AG09319 (cell line): ENCODE measurements around the gene TTC23.

ENCODE experiments used
- DNase-seq: peaks from one replicate; pipeline ENCODE4 v3.0.0-alpha.2; 2010; ENCODE audit warnings: low read depth; ENCODE audit errors: extremely low read depth
- TF ChIP-seq, protein P1 (sequence below): IDR thresholded peaks from 2 replicates; pipeline ENCODE4 v1.5.1; 2011; ENCODE audit warnings: low read depth, mild to moderate bottlenecking, inconsistent platforms, low read length, moderate library complexity

TTC23 gene

DNA sequence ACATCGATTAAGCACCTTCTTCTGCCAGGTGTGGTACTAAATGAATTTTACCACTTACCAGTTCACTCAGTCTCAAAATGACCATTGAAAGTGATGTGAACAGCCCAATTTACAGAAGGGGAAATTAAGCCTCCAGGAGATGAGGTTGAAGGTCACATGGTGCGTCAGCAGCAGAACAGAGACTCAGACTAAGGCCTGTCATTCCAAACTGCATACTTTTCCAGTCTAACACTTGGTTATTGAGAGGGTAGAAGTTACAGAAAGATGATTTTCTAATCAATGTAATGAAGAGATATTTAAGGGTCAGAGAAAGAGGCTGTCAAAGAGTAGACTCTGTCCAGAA, 68.4 kb downstream of the TTC23 start:
- TF ChIP-seq, protein P1, sequence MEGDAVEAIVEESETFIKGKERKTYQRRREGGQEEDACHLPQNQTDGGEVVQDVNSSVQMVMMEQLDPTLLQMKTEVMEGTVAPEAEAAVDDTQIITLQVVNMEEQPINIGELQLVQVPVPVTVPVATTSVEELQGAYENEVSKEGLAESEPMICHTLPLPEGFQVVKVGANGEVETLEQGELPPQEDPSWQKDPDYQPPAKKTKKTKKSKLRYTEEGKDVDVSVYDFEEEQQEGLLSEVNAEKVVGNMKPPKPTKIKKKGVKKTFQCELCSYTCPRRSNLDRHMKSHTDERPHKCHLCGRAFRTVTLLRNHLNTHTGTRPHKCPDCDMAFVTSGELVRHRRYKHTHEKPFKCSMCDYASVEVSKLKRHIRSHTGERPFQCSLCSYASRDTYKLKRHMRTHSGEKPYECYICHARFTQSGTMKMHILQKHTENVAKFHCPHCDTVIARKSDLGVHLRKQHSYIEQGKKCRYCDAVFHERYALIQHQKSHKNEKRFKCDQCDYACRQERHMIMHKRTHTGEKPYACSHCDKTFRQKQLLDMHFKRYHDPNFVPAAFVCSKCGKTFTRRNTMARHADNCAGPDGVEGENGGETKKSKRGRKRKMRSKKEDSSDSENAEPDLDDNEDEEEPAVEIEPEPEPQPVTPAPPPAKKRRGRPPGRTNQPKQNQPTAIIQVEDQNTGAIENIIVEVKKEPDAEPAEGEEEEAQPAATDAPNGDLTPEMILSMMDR, result no peak
- no peak for DNase-seq

DNA sequence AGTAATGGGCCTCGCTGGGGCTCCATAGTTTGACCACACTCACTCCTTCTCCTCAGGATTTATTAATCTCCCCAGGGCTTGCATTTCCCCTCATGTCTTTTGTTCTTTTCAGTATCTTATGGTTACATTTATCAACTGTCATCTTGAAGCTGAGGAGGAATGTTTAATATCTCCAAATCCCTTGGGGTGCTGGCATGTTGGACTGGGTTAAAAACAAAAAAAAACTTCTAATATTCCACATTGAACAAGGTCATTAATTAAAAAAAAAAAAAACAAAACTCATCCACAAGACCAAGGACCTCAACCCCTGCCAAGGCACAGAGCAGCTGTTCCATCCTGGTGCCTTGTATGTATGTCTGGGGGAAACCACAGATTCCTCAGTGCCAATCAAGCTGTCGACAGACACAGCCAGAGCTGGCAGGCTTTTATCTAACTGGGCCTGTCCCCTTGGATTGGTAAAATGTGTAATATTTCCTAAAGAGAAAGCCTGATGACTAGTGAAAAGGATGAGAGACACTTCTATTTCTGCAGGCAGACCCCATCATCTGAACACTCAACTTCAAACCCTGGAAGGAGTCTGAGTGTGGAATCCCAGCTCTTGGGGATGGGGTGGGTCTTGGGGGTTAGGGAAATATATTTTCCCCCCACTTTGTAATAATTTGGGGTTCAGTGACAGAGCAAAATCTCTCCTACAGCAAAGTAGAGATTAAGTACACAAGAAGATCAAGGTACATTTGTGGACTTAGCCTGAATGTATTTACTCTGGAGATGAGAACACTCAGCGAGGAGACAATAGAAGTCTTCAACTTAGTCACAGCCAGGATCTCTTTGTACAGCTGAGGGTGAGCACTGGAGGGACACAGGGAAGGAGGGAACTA, 69.1 kb downstream of the TTC23 start:
- TF ChIP-seq, protein P1, result no peak
- DNase-seq, result no peak

DNA sequence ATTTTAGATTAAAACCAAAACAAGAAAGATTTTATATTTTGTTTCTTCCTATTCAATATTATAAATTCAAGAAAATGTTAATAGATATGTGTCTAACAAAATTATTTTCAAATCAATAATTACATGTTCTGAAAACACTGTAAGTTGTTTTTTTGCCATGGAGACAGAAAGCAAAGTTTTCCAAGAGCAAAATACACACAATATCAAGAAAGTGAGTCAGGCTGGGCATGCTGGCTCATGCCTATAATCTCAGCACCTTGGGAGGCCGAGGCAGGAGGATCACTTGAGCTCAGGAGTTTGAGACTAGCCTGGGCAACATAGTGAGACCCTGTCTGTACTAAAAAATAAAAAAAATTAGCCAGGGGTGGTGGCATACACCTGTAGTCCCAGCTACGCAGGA, 71.7 kb downstream of the TTC23 start:
- TF ChIP-seq, protein P1, result no peak
- no peak for DNase-seq

DNA sequence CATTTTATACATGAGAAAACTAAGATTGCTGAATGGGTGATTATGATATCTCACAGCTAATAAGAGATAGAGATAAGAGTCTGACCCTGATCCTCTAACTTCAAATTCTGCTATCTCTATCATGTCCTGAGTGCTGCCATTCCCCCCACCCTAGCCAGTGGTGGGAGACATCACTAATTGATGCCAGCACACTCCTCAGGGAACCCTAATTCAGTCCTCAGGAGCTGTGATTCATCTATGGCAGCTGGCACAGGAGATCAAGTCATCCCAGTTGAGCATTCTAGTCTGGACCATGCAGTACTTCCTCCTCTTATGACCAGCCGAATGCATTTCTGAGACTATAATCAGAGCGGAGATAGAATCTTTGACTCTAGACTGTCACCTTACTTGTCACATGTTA, 72.6 kb downstream of the TTC23 start:
- no peak for DNase-seq
- TF ChIP-seq, protein P1, result no peak

DNA sequence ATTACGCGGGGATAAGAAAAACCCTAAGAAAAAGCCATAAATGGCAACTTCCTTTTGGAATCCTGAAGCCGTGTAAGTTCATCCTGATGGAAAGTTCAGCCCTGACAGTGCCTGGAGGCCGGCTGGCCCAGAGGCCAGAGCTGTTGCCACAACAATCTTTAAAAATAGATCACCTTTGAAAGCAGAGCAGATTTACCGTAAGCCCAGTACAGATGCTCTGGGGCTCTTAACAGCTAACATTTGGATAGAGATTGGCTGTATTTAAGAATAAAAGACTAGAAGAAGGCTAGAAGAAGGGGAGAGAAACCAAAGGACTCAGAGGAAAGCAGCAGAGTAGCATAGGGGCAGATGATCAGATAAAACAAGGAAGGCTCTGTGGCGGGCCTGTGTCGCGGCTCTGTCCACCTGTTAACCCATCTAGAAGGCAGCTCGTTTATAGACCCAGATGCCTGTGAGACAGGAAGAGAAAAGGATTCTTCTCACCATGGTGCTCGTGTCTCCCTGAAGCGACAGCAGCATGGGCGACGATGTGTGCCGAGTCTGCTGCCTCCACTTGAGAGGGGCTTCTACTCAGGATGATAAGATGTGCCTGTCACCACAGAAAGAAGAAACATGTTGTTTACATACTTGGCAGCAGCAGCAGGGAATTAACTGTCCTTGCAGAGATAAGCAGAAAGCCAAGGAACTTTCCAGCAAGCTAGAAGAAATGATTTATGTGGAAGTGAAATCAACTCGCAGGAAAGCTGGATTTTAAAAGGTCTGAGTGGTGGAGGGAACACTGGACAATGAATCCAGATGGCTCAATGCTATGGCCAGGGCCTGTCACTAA, 74.6 kb downstream of the TTC23 start:
- TF ChIP-seq, protein P1, result no peak
- DNase-seq, result no peak

DNA sequence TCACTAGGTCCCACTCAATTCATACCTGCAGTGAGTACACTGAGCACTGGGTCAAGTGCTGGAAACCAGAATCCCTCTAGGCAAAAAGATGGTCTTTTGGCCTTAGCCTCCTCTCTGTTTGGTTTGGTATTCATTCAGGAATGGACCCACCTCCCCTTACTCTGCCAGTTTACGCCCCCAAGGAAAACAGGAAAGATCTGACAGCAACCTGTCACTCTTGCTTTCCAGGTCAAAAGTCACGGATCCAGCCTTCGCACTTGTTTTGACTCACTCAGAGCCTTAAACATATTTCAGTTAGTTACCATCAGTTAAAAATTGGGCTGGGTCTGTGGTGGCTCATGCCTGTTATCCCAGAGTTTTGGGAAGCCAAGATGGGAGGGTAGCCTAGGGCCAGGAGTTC, 76.4 kb downstream of the TTC23 start:
- TF ChIP-seq, protein P1, result no peak
- DNase-seq, result no peak

DNA sequence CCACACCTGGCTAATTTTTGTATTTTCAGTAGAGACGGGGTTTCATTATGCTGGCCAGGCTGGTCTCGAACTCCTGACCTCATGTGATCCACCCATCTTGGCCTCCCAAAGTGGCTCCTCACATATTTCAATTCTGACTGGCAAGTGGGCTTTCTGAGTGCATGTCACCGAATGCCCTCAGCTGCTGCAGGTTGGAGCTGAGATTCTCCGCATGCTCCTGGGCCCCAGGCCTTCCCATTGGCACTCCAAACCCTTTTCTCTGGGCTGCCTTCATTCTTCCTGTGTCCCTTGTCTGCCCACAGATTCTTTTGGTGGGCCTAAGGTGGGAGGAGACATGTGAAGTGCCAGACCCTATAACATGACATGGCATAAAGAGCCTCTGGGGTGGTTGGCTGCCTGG, 77.2 kb downstream of the TTC23 start:
- DNase-seq, result no peak
- TF ChIP-seq, protein P1, result no peak
